H1 (cell line): Measurements from ENCODE around the gene DENND4C. TPM values are rescaled to one million over a fixed set of nuclear protein-coding genes. Genes with fewer than 3 reads are reported as not detected.

ENCODE experiments used
- CTCF ChIA-PET: fragments of 300-600 bp; sonication (Branson Sonifier 250); formaldehyde crosslinking; loops from one replicate; lab custom pipeline; 2021; ENCODE audit not compliant: partially characterized antibody; lab: Charles Lee
- POLR2A ChIA-PET: fragments of 300-600 bp; sonication (Branson Sonifier 250); formaldehyde crosslinking; loops from one replicate; lab custom pipeline; 2021; ENCODE audit warnings: inconsistent platforms; ENCODE audit not compliant: partially characterized antibody; lab: Charles Lee
- DNase-seq, 2 experiments: peaks; one replicate each; pipeline versions ENCODE4 v3.0.0 to v3.0.0-alpha.2; 2010 to 2022; ENCODE audit warnings: low spot score in 2 of 2, low read depth in 1 of 2, mixed read lengths in 1 of 2
- FAIRE-seq: peaks from 2 replicates; lab custom pipeline; 2011; peaks lifted over from hg19 to GRCh38; lab: Jason Lieb, UNC
- H2AFZ ChIP-seq: 2 replicates; pipeline ENCODE4 v1.8.1; 2012; ENCODE audit warnings: low read length, inconsistent platforms
- H2AK5ac ChIP-seq: 2 replicates; pipeline ENCODE4 v1.6.1; 2013; ENCODE audit warnings: low read depth, low read length
- H2BK120ac ChIP-seq: replicated peaks from 2 replicates; pipeline ENCODE3; 2013; ENCODE audit warnings: low read depth, low read length, inconsistent platforms
- H2BK12ac ChIP-seq: 2 replicates; pipeline ENCODE4 v1.6.1; 2013; ENCODE audit warnings: low read depth, low read length
- H2BK15ac ChIP-seq: 2 replicates; pipeline ENCODE4 v1.6.1; 2013; ENCODE audit warnings: low read length
- H2BK20ac ChIP-seq: 2 replicates; pipeline ENCODE4 v1.6.1; 2013; ENCODE audit warnings: low read length
- H2BK5ac ChIP-seq: 2 replicates; pipeline ENCODE4 v1.6.1; 2013; ENCODE audit warnings: low read depth, low read length
- H3K14ac ChIP-seq: 2 replicates; pipeline ENCODE4 v1.6.1; 2013; ENCODE audit warnings: inconsistent platforms; ENCODE audit not compliant: insufficient read length
- H3K18ac ChIP-seq: 2 replicates; pipeline ENCODE4 v1.6.1; 2013; ENCODE audit warnings: low read length; ENCODE audit errors: extremely low read depth
- H3K23ac ChIP-seq: 2 replicates; pipeline ENCODE4 v1.6.1; 2013; ENCODE audit warnings: inconsistent platforms; ENCODE audit not compliant: insufficient read length
- H3K23me2 ChIP-seq: 2 replicates; pipeline ENCODE4 v1.6.1; 2013; ENCODE audit warnings: low read depth, low read length
- H3K27ac ChIP-seq: 2 replicates; pipeline ENCODE4 v1.6.1; 2011; ENCODE audit warnings: low read depth, low read length, inconsistent platforms
- H3K27me3 ChIP-seq, 4 experiments: replicated peaks in 1 of 4; 1 replicate in 1 of 4; 2 replicates in 3 of 4; pipeline versions ENCODE4 v1.6.1 to v1.8.1; 2011 to 2013; ENCODE audit warnings: low read length in 3 of 4, mild to moderate bottlenecking in 3 of 4, inconsistent platforms in 2 of 4, mixed read lengths in 2 of 4, moderate library complexity in 1 of 4; ENCODE audit not compliant: control insufficient read depth in 3 of 4, insufficient read depth in 3 of 4; ENCODE audit errors: extremely low read depth in 1 of 4
- H3K36me3 ChIP-seq, 4 experiments: 2 replicates each; pipeline versions ENCODE4 v1.6.1 to v1.8.1; 2011 to 2013; ENCODE audit warnings: mild to moderate bottlenecking in 4 of 4, low read length in 3 of 4, moderate library complexity in 2 of 4, control low read depth in 1 of 4, inconsistent platforms in 1 of 4; ENCODE audit not compliant: insufficient read depth in 4 of 4, control insufficient read depth in 2 of 4
- H3K4ac ChIP-seq: replicated peaks from 2 replicates; pipeline ENCODE3; 2013; ENCODE audit warnings: low read length, low read depth, mixed read lengths, inconsistent platforms; ENCODE audit not compliant: insufficient read length
- H3K4me1 ChIP-seq, 4 experiments: replicated peaks in 1 of 4; 1 replicate in 1 of 4; 2 replicates in 3 of 4; pipeline versions ENCODE4 v1.6.1 to v1.8.1; 2011 to 2013; ENCODE audit warnings: low read length in 3 of 4, inconsistent platforms in 2 of 4, mixed read lengths in 1 of 4; ENCODE audit not compliant: insufficient read depth in 4 of 4, control insufficient read depth in 3 of 4
- H3K4me2 ChIP-seq, 2 experiments: 2 replicates each; pipeline versions ENCODE4 v1.6.1 to v1.8.1; 2011 to 2013; ENCODE audit warnings: low read depth in 2 of 2, low read length in 2 of 2, control low read depth in 1 of 2, inconsistent platforms in 1 of 2, mild to moderate bottlenecking in 1 of 2; ENCODE audit not compliant: insufficient read depth in 1 of 2
- H3K4me3 ChIP-seq, 4 experiments: fragments of 200-600, 300-600 bp in 1 of 4; sonication (generic), shearing (Covaris generic), sonication (Bioruptor Twin) in 1 of 4; 2 replicates each; pipeline versions ENCODE4 v1.5.1 to v1.8.1; 2011 to 2016; ENCODE audit warnings: low read length in 4 of 4, low read depth in 3 of 4, control low read depth in 2 of 4, inconsistent platforms in 2 of 4, mild to moderate bottlenecking in 2 of 4, mixed read lengths in 1 of 4, moderate library complexity in 1 of 4; ENCODE audit not compliant: insufficient read depth in 2 of 4; ENCODE audit errors: extremely low read depth in 1 of 4
- H3K56ac ChIP-seq: replicated peaks from 2 replicates; pipeline ENCODE3; 2013; ENCODE audit warnings: low read depth, mild to moderate bottlenecking, mixed read lengths, low read length, inconsistent platforms; ENCODE audit not compliant: insufficient read length
- H3K79me1 ChIP-seq: 2 replicates; pipeline ENCODE4 v1.6.1; 2013; ENCODE audit warnings: low read depth, low read length, control low read depth
- H3K79me2 ChIP-seq, 2 experiments: 2 replicates each; pipeline versions ENCODE4 v1.6.1 to v1.8.1; 2012 to 2013; ENCODE audit warnings: low read length in 2 of 2, mild to moderate bottlenecking in 2 of 2, inconsistent platforms in 1 of 2; ENCODE audit not compliant: insufficient read depth in 2 of 2, control insufficient read depth in 1 of 2
- H3K9ac ChIP-seq, 4 experiments: replicated peaks in 1 of 4; 1 replicate in 1 of 4; 2 replicates in 3 of 4; pipeline versions ENCODE4 v1.6.1 to v1.8.1; 2011 to 2013; ENCODE audit warnings: low read depth in 3 of 4, low read length in 3 of 4, control low read depth in 2 of 4, mild to moderate bottlenecking in 2 of 4, moderate library complexity in 2 of 4, inconsistent platforms in 1 of 4; ENCODE audit errors: extremely low read depth in 1 of 4
- H3K9me3 ChIP-seq, 2 experiments: 2 replicates each; pipeline versions ENCODE4 v1.6.1 to v1.8.1; 2012 to 2013; ENCODE audit warnings: mild to moderate bottlenecking in 2 of 2, moderate library complexity in 2 of 2, control low read depth in 1 of 2, inconsistent platforms in 1 of 2, low read depth in 1 of 2, low read length in 1 of 2, mixed read lengths in 1 of 2; ENCODE audit not compliant: insufficient read depth in 2 of 2
- H4K20me1 ChIP-seq, 2 experiments: replicated peaks in 1 of 2; 2 replicates each; pipeline versions ENCODE3 to v1.8.1; 2011 to 2013; ENCODE audit warnings: inconsistent platforms in 2 of 2, low read length in 2 of 2, mild to moderate bottlenecking in 1 of 2; ENCODE audit not compliant: insufficient read depth in 2 of 2, control insufficient read depth in 1 of 2
- H4K5ac ChIP-seq: 2 replicates; pipeline ENCODE4 v1.6.1; 2013; ENCODE audit warnings: low read length, low read depth, mixed read lengths, inconsistent platforms; ENCODE audit not compliant: insufficient read length
- H4K8ac ChIP-seq: 2 replicates; pipeline ENCODE4 v1.8.0; 2013; ENCODE audit warnings: mild to moderate bottlenecking, moderate library complexity, low read length, inconsistent platforms; ENCODE audit not compliant: insufficient read depth; ENCODE audit errors: extremely low read depth
- H4K91ac ChIP-seq: replicated peaks from 2 replicates; pipeline ENCODE3; 2013; ENCODE audit warnings: low read length, mixed read lengths, inconsistent platforms; ENCODE audit not compliant: insufficient read length
- BACH1 ChIP-seq: IDR thresholded peaks from 2 replicates; pipeline ENCODE4 v1.6.1; 2012; ENCODE audit warnings: low read length, improper control_type of control experiment
- BRCA1 ChIP-seq: IDR thresholded peaks from 2 replicates; pipeline ENCODE4 v1.6.1; 2012; ENCODE audit warnings: low read depth, low read length, improper control_type of control experiment
- CEBPB ChIP-seq: IDR thresholded peaks from 2 replicates; pipeline ENCODE4 v1.6.1; 2012; ENCODE audit warnings: low read depth, low read length
- FOSL1 ChIP-seq: IDR thresholded peaks from 2 replicates; pipeline ENCODE4 v1.6.1; 2011; ENCODE audit warnings: mild to moderate bottlenecking, low read depth, low read length, moderate library complexity; ENCODE audit not compliant: insufficient read depth
- HDAC6 ChIP-seq: IDR thresholded peaks from one replicate; pipeline ENCODE4 v1.7.1; 2012; ENCODE audit warnings: low read depth, mild to moderate bottlenecking, inconsistent platforms, low read length, moderate library complexity
- MAFK ChIP-seq: IDR thresholded peaks from 2 replicates; pipeline ENCODE4 v1.6.1; 2012; ENCODE audit warnings: low read depth, mild to moderate bottlenecking, improper control_type of control experiment, low read length
- NRF1 ChIP-seq: IDR thresholded peaks from 2 replicates; pipeline ENCODE4 v1.6.1; 2011; ENCODE audit warnings: mild to moderate bottlenecking, low read depth, low read length, improper control_type of control experiment
- PHF8 ChIP-seq: fragments of 200-600 bp; sonication (generic); conservative IDR thresholded peaks from 2 replicates; pipeline ENCODE4 v1.7.1; 2012; ENCODE audit warnings: low read depth, mild to moderate bottlenecking, inconsistent platforms, low read length, moderate library complexity
- RBBP5 ChIP-seq: IDR thresholded peaks from 2 replicates; pipeline ENCODE4 v1.7.1; 2012; ENCODE audit warnings: low read depth, mild to moderate bottlenecking, inconsistent platforms, low read length, moderate library complexity, borderline replicate concordance
- SAP30 ChIP-seq: fragments of 300-600 bp; sonication (generic); IDR thresholded peaks from 2 replicates; pipeline ENCODE4 v1.7.1; 2012; ENCODE audit warnings: low read length, moderate library complexity, mild to moderate bottlenecking, inconsistent platforms; ENCODE audit not compliant: insufficient read depth, insufficient replicate concordance
- SIRT6 ChIP-seq: IDR thresholded peaks from one replicate; pipeline ENCODE4 v1.7.1; 2012; ENCODE audit warnings: low read length, inconsistent platforms
- SP4 ChIP-seq: IDR thresholded peaks from 2 replicates; pipeline ENCODE4 v1.6.1; 2012; ENCODE audit warnings: low read length, inconsistent platforms
- ZNF274 ChIP-seq: IDR thresholded peaks from 2 replicates; pipeline ENCODE4 v1.7.0; 2012; ENCODE audit warnings: low read length, borderline replicate concordance; ENCODE audit errors: extremely low read depth
- WGBS, 2 experiments: shearing (Covaris generic) in 1 of 2; methylation state at CpG; one replicate each; pipeline versions ENCODE4 v1.1.6 to v1.1.7; 2013 to 2015; ENCODE audit warnings: low lambda C conversion rate in 2 of 2, mixed read lengths in 2 of 2, inconsistent platforms in 1 of 2, low coverage in 1 of 2, missing lambda C conversion rate in 1 of 2; ENCODE audit not compliant: insufficient replicate concordance in 2 of 2, insufficient coverage in 1 of 2, insufficient read length in 1 of 2; ENCODE audit errors: extremely low coverage in 1 of 2, missing lambda C conversion rate in 1 of 2; 5-methylcytosine and 5-hydroxymethylcytosine counted together
- polyA plus RNA-seq, 7 experiments: library from polyadenylated mRNA; depleted of rRNA in 3 of 7; stranded (reverse) in 5 of 7; unstranded in 2 of 7; fragments of >200 nt in 5 of 7; fragments of 200-250 nt in 2 of 7; gene quantifications; 1 replicate in 5 of 7; 2 replicates in 1 of 7; 4 replicates in 1 of 7; pipeline versions ENCODE4 v1.2.1 to v1.2.3, GENCODE V29; 2011 to 2013; ENCODE audit warnings: missing spikeins in 2 of 7, mixed read lengths in 2 of 7
- total RNA-seq: library from RNA; stranded (reverse); fragmentation: NEBNext Ultra II Directional; extraction: Animal tissue kit (Norgen Biotek cat#: 25700); gene quantifications from 2 replicates; pipeline ENCODE4 v1.2.1, GENCODE V29; 2021

Gene DENND4C
- total and polyA plus RNA-seq, 2 of the 8 experiments (the other 6 are each of a cell fraction or from before 2014, with no cell fraction given): 6.9 to 18.9 TPM

DNA sequence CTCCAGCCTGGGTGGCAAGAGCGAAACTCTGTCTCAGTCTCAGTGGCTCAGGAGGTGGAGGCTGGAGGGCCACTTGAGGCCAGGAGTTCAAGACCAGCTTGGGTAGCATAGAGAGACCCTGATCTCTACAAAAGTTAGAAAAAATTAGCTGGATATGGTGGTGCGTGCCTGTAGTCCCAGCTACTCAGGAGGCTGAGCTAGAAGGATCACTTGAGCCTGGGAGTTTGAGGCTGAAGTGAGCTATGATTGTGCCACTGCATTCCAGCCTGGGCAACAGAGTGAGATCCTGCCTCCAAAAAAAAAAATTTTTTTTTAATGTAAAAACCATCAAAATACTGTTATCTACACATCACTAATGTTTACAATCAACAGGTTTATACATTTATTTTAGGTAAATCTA, 24.6 kb downstream of the DENND4C start:
- WGBS, 2 experiments: 93% methylated on average over 2 of the region's 2 CpGs; no CpG with 5 or more reads in 1 of the 2 experiments
- Histone ChIP-seq H3K14ac (no peak overlapping the region), H4K5ac (no peak overlapping the region), H2AFZ (no peak overlapping the region), H3K18ac (no peak overlapping the region), H2BK20ac (no peak overlapping the region), H3K4me1 (peaks cover 0 to 8% (median 6%) of the 10 kb centered on the region in 4 experiments; a peak in 6 of 7 replicates), H3K23me2 (no peaks in the 10 kb centered on the region), H4K20me1 (peaks cover 0 to 2% of the 10 kb centered on the region in 2 experiments), H3K23ac (no peak overlapping the region), H3K27me3 (no peaks in the 10 kb centered on the region), H3K4ac (no peak overlapping the region), H2BK15ac (no peak overlapping the region), H3K9me3 (no peaks in the 10 kb centered on the region), H2BK5ac (no peak overlapping the region), H2BK12ac (no peak overlapping the region), H3K56ac (no peak overlapping the region), H3K79me2 (peaks cover 0 to 67% of the 10 kb centered on the region in 2 experiments; a peak in 2 of 4 replicates), H3K79me1 (no peaks in the 10 kb centered on the region), H2AK5ac (no peak overlapping the region), H4K8ac (no peak overlapping the region), H3K9ac (no peak overlapping the region), H3K27ac (no peak overlapping the region), H3K36me3 (no peaks in the 10 kb centered on the region), H3K4me3 (no peak overlapping the region), H2BK120ac (no peak overlapping the region), H4K91ac (no peak overlapping the region), H3K4me2 (no peak overlapping the region)
- FAIRE-seq (no peak), DNase-seq (no peak)
- POLR2A ChIA-PET: interaction anchor here (1.3 kb wide), 1 partner anchor 24 kb away, joined by 3 read pairs; no protein-coding TSS in a partner anchor
- CTCF ChIA-PET: no interaction called here
- TF ChIP-seq HDAC6 (no peak), BRCA1 (no peak), RBBP5 (no peak), NRF1 (no peak), CEBPB (no peak), FOSL1 (no peak), SAP30 (no peak), SP4 (no peak), MAFK (no peak), PHF8 (no peak), SIRT6 (no peak), ZNF274 (no peak), BACH1 (no peak)
